GM18526 (cell line): ENCODE data around the gene COL17A1.

ENCODE experiments used
- POLR2A ChIP-seq: IDR thresholded peaks from 3 replicates; pipeline ENCODE4 v1.6.1; 2011; ENCODE audit not compliant: insufficient read length; ENCODE audit errors: extremely low read depth

The COL17A1 gene

GRCh38 chr10:104034401-104035193, 51.1 kb downstream of the COL17A1 start:
- no peak for TF ChIP-seq POLR2A

- no peak for TF ChIP-seq POLR2A
Observed at GRCh38 chr10:104033966-104034365, 51.7 kb downstream of the COL17A1 start.

- TF ChIP-seq POLR2A, result no peak
Observed at GRCh38 chr10:104033401-104033930, 52.2 kb downstream of the COL17A1 start.

- TF ChIP-seq POLR2A, result no peak
Observed at GRCh38 chr10:104032144-104032775, 53.4 kb downstream of the COL17A1 start.

- no peak for TF ChIP-seq POLR2A
Observed at GRCh38 chr10:104031631-104032030, 54.0 kb downstream of the COL17A1 start.

- no peak for TF ChIP-seq POLR2A
Observed at GRCh38 chr10:104029521-104029860, 56.2 kb downstream of the COL17A1 start.

- no peak for TF ChIP-seq POLR2A
Observed at GRCh38 chr10:104028823-104029520, 56.7 kb downstream of the COL17A1 start.

- no peak for TF ChIP-seq POLR2A
Observed at GRCh38 chr10:104028146-104028545, 57.5 kb downstream of the COL17A1 start.

GRCh38 chr10:104026762-104027161, 58.9 kb downstream of the COL17A1 start:
- no peak for TF ChIP-seq POLR2A

- TF ChIP-seq POLR2A, result no peak
Observed at GRCh38 chr10:104025524-104025923, 60.2 kb downstream of the COL17A1 start.

- no peak for TF ChIP-seq POLR2A
Observed at GRCh38 chr10:104022026-104022425, 63.7 kb downstream of the COL17A1 start.

- no peak for TF ChIP-seq POLR2A
Observed at GRCh38 chr10:104021246-104021645, 64.4 kb downstream of the COL17A1 start.

GRCh38 chr10:104020020-104020419, 65.7 kb downstream of the COL17A1 start:
- no peak for TF ChIP-seq POLR2A

- TF ChIP-seq POLR2A, result no peak
Observed at GRCh38 chr10:104018471-104018870, 67.2 kb downstream of the COL17A1 start.

GRCh38 chr10:104016661-104017060, 69.0 kb downstream of the COL17A1 start:
- no peak for TF ChIP-seq POLR2A

GRCh38 chr10:104014176-104014575, 71.5 kb downstream of the COL17A1 start:
- no peak for TF ChIP-seq POLR2A

GRCh38 chr10:104013489-104013888, 72.2 kb downstream of the COL17A1 start:
- TF ChIP-seq POLR2A, result no peak

- no peak for TF ChIP-seq POLR2A
Observed at GRCh38 chr10:104011904-104012303, 73.8 kb downstream of the COL17A1 start.
